IPS-NIHi11 (cell line): ENCODE results near the gene NR2F1.

Experiments used
- DNase-seq: peaks from one replicate; pipeline ENCODE4 v3.0.0; 2012; ENCODE audit warnings: mixed read lengths, low spot score

NR2F1 gene

GRCh38 chr5:93591323-93591945 lies 8.4 kb downstream of the NR2F1 start:
- DNase-seq: no peak

- no peak for DNase-seq
Observed at GRCh38 chr5:93592883-93593282, 9.9 kb downstream of the NR2F1 start.

- DNase-seq: no peak
Observed at GRCh38 chr5:93593476-93594131, 10.6 kb downstream of the NR2F1 start.

GRCh38 chr5:93594591-93595419 lies 11.8 kb downstream of the NR2F1 start:
- no peak for DNase-seq

- no peak for DNase-seq
Observed at GRCh38 chr5:93595420-93596147, 12.6 kb downstream of the NR2F1 start.

GRCh38 chr5:93596310-93596675 lies 13.3 kb downstream of the NR2F1 start:
- DNase-seq: no peak

GRCh38 chr5:93596676-93597490 lies 13.9 kb downstream of the NR2F1 start:
- peak; percentile 77 for DNase-seq

GRCh38 chr5:93598091-93599000 lies 15.3 kb downstream of the NR2F1 start:
- no peak for DNase-seq

- no peak for DNase-seq
Observed at GRCh38 chr5:93599001-93599379, 16.0 kb downstream of the NR2F1 start.

GRCh38 chr5:93599399-93600120 lies 16.5 kb downstream of the NR2F1 start:
- peak; percentile 56 for DNase-seq

GRCh38 chr5:93600409-93601070 lies 17.5 kb downstream of the NR2F1 start:
- DNase-seq: no peak

- DNase-seq: no peak
Observed at GRCh38 chr5:93601071-93601801, 18.2 kb downstream of the NR2F1 start.

GRCh38 chr5:93601802-93602155 lies 18.8 kb downstream of the NR2F1 start:
- no peak for DNase-seq

- peak; percentile 56 for DNase-seq
Observed at GRCh38 chr5:93602241-93603077, 19.4 kb downstream of the NR2F1 start.

- no peak for DNase-seq
Observed at GRCh38 chr5:93603078-93603792, 20.2 kb downstream of the NR2F1 start.

- DNase-seq: no peak
Observed at GRCh38 chr5:93603793-93604643, 21.0 kb downstream of the NR2F1 start.
